ENCODE results near the gene RPAP3. TPM values are rescaled to one million over a fixed set of nuclear protein-coding genes. Genes with fewer than 3 reads are reported as not detected.
"Not testable (repeated sequence)": the region's sequence is repeated elsewhere in the genome, so short reads cannot be mapped to it uniquely, and the experiment has no call there.

The RPAP3 gene
- total RNA-seq, 2 donors from 2014 or later = 41.7 to 53.9 TPM

DNA sequence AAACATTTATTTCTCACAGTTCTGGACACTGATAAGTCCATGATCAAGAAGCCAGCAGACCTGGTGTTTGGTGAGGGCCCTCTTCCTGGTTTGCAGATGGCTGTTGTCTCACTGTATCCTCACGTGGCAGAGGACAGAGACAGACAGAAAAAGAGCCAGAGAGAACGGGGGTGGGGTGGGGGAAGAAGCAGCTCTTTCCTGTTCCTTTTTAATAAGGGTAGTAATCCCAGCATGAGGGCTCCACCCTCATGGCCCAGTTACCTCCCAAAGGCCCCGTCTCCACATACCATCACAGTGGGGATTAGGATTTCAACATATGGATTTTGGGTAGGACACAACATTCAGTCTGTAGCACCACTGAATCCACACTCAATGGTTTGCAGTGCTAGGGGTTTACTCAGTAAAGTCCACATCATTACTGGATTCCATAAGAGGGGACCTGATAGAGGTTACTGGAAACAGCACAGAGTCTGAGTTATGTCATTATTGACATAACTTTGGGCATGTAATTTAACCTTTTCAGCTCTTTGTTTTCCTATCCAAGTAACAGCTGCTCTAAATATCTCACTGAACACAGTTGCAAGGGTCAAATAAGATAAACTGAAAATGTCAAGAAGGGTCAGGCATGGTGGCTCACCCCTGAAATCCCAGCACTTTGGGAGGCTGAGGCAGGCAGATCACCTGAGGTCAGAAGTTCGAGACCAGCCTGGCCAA is 53.2 kb downstream of the RPAP3 start:
- Mint-ChIP-seq H3K9me3 (no peaks in the 10 kb centered on the region), H3K27ac (peak overlapping the region; percentile 8 to 64), H3K36me3 (no peaks in the 10 kb centered on the region)
- ATAC-seq = no peak
- DNase-seq (ENCODE audit: low spot score in 2 of 2) = no peak

DNA sequence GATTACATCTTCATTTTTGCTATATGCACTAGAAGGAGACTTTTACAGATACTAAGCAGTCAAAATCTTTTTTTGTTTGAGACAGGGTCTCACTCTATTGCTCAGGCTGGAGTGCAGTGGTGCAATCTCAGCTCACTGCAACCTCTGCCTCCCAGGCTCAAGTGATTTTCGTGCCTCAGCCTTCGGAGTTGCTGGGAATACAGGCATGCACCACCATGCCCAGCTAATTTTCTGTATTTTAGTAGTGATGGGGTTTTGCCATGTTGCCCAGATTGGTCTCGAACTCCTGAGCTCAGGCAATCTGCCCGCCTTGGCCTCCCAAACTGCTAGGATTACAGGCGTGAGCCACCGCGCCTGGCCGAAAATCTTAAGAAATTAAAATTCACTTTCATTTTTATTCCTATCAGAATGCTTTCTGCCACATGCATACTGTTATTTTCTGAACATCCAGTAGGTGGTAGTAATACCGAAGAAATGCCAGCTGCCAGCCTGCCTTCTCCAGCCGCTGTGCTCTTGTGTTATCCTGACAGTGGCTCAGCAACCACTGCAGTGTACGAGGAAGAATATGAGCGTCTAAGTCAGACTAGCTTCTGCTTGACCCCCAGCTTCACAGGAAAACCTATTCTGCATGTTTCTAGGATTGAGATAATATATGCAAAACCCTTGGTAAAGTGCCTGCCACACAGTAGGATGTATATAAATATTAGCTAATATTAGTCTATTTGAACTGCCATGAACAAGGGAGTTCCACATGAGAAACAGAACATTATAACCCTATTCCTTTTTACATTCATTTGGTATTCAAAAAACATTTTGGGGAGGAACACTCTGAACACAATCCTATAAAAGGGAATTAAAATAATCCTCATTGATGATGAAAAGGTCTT is 54.2 kb downstream of the RPAP3 start:
- no peaks in the 10 kb centered on the region for H3K36me3 Mint-ChIP-seq
- ATAC-seq (peak; percentile 88 to 89), DNase-seq (ENCODE audit: low spot score in 2 of 2) (peak in 1 of 2 donors; percentile 53)
- peak overlapping the region; percentile 63 to 64 for H3K27ac Mint-ChIP-seq
- H3K9me3 Mint-ChIP-seq = no peaks in the 10 kb centered on the region

DNA sequence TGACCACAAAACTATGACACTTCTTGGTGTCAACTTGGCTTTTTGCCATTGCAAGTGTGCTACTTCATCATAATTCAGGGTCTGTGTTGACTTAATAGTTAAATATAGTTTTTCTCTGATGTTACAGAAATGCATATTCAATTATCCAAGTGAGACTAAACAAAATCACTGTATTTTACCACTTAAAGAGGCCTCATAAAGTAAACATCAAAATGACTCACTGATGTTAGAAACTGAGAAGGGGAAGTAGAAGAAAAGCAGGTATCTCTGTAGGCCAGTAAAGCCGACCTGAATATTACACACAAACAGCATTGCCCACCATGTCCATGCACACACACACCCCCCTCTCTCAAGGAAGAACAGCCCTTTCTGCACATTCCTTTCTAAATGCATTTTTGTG is 55.4 kb downstream of the RPAP3 start:
- Mint-ChIP-seq H3K36me3 (no peaks in the 10 kb centered on the region), H3K9me3 (no peaks in the 10 kb centered on the region), H3K27ac (peak overlapping the region in 1 of 2 donors; percentile 64)
- ATAC-seq (peak in 1 of 2 donors; percentile 19), DNase-seq (ENCODE audit: low spot score in 2 of 2) (no peak)

DNA sequence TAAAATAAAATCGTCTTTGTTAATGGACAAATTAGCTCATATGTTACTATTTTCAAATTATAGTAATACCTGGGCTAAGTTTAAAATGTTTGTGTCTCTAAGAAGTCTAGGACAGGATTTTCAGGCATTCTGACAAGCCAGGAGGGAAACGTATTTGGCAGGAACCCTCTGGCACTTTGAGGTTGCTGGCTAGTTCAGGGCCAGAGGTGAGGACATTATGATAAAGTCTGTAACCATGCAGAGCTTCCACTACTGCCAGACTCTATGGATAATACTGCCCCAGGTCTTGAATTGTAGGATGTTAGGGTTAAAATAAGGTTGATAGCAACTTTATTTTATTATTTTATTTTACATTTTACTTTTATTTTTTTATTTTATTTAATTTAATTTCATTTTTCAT is 56.4 kb downstream of the RPAP3 start:
- ATAC-seq (no peak), DNase-seq (ENCODE audit: low spot score in 2 of 2) (no peak)
- Mint-ChIP-seq H3K27ac (no peak overlapping the region), H3K9me3 (peaks cover 6 to 7% of the 10 kb centered on the region in 2 donors), H3K36me3 (peaks cover 7 to 8% of the 10 kb centered on the region in 2 donors)

DNA sequence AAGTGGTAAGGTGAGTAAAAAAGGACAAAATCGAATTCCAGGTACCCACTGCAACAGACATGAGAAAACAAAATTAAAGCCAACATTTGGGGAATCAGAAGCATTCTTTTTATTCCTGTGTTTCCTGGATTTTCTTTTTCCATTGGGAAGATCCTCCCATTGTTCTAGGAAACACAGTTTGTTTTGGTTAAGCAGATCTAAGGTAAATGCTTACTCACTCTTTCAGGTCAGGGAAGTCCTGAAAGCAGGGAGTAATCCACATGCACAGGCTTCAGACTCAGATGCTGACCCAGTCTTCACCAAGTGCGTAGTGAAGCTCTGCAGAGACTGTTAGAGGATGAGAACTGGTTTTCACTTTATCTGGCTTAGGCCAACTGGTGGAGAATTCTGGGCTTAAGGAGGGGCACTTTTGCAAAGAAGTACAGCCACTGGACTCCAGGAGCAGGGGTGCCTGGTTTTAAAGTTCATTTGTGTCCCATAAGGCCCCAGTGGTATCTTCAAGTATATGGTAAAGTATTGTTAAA is 57.7 kb downstream of the RPAP3 start:
- DNase-seq (ENCODE audit: low spot score in 2 of 2) = no peak
- ATAC-seq = no peak
- no peak overlapping the region for H3K27ac Mint-ChIP-seq
- H3K36me3 Mint-ChIP-seq = peaks cover 12 to 18% of the 10 kb centered on the region in 2 donors
- peaks cover 6 to 13% of the 10 kb centered on the region in 2 donors for H3K9me3 Mint-ChIP-seq

DNA sequence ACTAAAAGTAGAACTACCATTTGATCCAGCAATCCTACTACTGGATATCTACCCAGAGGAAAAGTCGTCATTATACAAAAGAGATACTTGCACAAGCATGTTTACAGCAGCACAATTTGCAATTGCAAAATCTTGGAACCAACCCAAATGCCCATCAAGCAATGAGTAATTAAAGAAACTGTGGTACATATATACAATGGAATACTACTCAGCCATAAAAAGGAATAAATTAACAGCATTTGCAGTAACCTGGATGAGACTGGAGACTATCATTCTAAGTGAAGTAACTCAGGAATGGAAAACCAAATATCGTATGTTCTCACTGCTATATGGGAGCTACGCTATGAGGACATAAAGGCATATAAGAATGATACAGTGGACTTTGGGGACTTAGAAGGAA is 63.5 kb downstream of the RPAP3 start:
- DNase-seq (ENCODE audit: low spot score in 2 of 2); H3K27ac Mint-ChIP-seq; ATAC-seq: not testable (repeated sequence)
- Mint-ChIP-seq H3K36me3 (peaks cover 63 to 71% of the 10 kb centered on the region in 2 donors), H3K9me3 (peaks cover 42 to 54% of the 10 kb centered on the region in 2 donors)

DNA sequence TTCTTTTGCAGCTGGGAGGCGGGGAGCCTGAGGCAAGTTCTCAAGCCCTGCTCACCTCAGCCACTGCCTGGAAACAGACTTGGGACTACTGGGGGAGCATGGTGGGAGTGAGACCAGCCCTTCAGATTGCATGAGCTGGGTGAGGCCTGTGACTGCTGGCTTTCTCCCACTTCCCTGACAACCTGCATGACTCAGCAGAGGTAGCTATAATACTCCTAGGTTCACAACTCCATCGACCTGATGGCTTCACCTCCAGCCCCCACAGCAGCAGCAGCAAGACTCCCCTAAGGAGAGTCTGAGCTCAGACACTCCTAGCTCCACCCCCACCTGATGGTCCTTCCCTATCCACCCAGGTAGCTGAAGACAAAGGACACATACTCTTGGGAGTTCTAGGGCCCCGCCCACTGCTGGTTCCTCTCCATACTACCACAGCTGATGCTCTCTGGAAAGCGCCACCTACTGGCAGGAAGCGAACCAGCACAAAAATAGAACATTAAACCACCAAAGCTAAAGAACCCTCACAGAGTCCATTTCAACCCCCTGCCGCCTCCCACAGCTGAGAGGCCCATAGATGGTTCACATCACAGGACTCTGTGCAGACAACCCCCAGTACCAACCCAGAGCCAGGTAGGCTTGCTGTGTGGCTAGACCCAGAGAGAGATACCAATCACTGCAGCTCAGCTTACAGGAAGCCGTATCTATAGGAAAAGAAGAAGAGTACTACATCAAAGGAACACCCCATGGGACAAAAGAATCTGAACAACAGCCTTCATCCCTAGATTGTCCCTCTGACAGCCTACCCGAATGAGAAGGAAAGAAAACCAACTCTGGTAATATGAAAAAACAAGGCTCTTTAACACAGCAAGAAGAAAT is 68.7 kb downstream of the RPAP3 start:
- ATAC-seq (peak in 1 of 2 donors; percentile 31), DNase-seq (ENCODE audit: low spot score in 2 of 2) (peak; percentile 45 to 62)
- Mint-ChIP-seq H3K9me3 (peaks cover 30 to 42% of the 10 kb centered on the region in 2 donors), H3K36me3 (peaks cover 48 to 67% of the 10 kb centered on the region in 2 donors), H3K27ac (peak overlapping the region; percentile 82 to 83)

DNA sequence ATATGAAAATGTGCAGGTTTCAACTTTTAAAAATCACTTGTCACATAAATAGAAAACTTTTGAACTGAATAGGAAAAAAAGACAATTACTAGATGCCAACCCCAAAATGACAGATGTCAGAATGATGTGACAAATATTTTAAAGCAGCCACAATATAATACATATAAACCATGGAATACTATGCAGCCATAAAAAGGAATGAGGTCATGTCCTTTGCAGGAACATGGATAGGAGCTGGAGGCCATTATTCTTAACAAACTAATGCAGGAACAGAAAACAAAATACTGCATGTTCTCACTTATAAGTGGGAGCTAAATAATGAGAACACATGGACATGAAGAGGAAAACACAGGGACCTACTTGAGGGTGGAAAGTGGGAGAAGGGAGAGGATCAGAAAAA is 70.1 kb downstream of the RPAP3 start:
- Mint-ChIP-seq H3K9me3 (peaks cover 21 to 32% of the 10 kb centered on the region in 2 donors), H3K36me3 (peaks cover 36 to 56% of the 10 kb centered on the region in 2 donors)
- not testable (repeated sequence) for H3K27ac Mint-ChIP-seq; ATAC-seq; DNase-seq (ENCODE audit: low spot score in 2 of 2)

DNA sequence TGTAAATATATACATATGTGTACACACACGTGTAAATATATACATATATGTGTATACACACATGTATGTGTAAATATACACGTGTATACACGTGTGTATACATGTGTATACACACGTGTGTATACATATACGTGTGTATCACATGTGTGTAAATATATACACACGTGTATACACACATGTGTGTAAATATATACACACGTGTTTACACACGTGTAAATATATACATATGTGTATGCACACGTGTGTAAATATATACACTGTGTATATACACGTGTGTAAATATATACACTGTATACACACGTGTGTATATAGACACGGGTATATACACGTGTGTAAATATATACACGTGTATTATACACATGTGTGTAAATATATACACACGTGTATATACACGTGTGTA is 71.7 kb downstream of the RPAP3 start:
- ATAC-seq (no peak), DNase-seq (ENCODE audit: low spot score in 2 of 2) (no peak)
- Mint-ChIP-seq H3K27ac (no peak overlapping the region), H3K9me3 (peaks cover 11 to 23% of the 10 kb centered on the region in 2 donors), H3K36me3 (peaks cover 31 to 49% of the 10 kb centered on the region in 2 donors)

DNA sequence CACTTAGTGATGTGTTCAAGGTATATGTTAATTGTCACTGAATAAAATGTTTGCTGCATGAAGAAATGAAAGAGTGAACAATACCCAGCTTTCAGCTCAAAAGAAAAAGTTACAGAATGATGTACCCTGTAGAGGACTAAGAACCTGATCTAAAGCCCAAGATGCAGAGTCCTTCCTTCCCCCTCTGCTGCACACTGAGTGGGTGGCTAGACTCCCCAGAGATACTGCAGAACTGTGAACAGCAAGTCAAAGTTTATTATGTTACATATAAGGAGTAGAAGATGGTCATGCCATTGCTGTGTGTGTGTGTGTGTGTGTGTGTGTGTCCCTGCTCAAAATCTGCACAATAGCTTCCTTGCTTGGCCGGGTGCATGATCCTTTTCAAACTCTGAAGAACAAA is 83.9 kb downstream of the RPAP3 start:
- Mint-ChIP-seq H3K36me3 (peaks cover 22 to 38% of the 10 kb centered on the region in 2 donors), H3K27ac (no peak overlapping the region), H3K9me3 (peaks cover 3 to 15% of the 10 kb centered on the region in 2 donors)
- ATAC-seq = no peak
- DNase-seq (ENCODE audit: low spot score in 2 of 2) = no peak

DNA sequence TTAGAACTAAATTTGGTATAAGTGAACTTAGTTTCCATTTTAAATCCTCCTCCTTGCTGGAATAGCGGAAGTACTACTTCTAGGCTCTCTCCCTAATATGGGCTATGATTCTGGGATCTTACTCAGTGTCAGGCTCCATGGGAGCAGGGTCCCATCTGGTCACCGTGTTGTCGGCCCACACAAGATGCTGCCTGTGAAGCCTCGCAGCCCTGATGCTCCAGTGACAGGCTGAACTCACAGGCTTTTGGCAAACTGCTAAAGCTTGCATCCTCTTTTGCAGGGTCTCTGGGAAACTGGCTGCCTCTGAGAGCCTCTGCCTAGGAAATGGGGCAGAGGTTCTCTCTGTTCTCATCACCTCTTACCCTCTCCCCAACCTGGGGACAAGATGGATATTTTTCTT is 88.4 kb downstream of the RPAP3 start:
- no peak for DNase-seq (ENCODE audit: low spot score in 2 of 2)
- peaks cover 21 to 42% of the 10 kb centered on the region in 2 donors for H3K36me3 Mint-ChIP-seq
- peaks cover 13 to 18% of the 10 kb centered on the region in 2 donors for H3K9me3 Mint-ChIP-seq
- ATAC-seq = no peak
- H3K27ac Mint-ChIP-seq = no peak overlapping the region

DNA sequence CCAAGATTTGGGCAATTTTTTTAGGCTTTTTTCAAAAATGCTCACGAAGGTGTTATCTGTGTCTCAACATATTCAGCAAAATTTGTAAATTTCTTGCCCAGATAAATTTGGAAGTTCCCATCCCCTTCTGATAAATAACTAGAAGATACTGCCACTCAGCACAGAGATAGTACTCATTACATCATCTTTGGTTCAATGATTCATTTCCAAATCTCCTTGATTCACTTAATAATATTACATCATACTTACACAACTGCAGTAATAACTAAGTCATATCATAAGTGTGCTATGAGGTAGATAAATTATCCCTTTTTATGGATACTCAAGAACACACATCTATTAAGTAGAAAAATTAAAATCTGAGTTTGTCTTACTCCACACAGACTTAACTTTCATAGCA is 89.4 kb downstream of the RPAP3 start:
- Mint-ChIP-seq H3K36me3 (peaks cover 27 to 51% of the 10 kb centered on the region in 2 donors), H3K9me3 (peaks cover 18 to 25% of the 10 kb centered on the region in 2 donors), H3K27ac (peak overlapping the region in 1 of 2 donors; percentile 45)
- no peak for DNase-seq (ENCODE audit: low spot score in 2 of 2)
- no peak for ATAC-seq

DNA sequence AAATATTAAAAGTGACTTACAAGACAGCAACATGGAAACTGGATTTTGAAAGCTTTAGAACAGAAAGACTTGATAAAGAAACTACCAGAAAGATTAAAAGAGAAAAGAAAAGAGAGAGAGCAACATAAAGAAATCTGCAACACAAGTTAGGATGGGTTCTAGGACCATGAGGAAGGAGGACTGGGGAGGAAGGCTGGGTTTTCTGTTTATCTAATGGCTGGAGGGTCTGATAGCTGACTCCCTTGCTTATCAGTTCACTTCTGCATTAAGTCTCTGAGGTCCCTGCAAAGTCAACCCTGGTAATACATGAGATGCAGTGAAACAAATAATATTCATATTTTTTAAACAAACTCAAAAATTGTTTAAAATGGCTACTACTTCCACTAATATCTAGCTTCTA is 90.1 kb downstream of the RPAP3 start:
- H3K36me3 Mint-ChIP-seq = peaks cover 27 to 56% of the 10 kb centered on the region in 2 donors
- peaks cover 18 to 29% of the 10 kb centered on the region in 2 donors for H3K9me3 Mint-ChIP-seq
- peak overlapping the region in 1 of 2 donors; percentile 45 for H3K27ac Mint-ChIP-seq
- DNase-seq (ENCODE audit: low spot score in 2 of 2) (no peak), ATAC-seq (no peak)

DNA sequence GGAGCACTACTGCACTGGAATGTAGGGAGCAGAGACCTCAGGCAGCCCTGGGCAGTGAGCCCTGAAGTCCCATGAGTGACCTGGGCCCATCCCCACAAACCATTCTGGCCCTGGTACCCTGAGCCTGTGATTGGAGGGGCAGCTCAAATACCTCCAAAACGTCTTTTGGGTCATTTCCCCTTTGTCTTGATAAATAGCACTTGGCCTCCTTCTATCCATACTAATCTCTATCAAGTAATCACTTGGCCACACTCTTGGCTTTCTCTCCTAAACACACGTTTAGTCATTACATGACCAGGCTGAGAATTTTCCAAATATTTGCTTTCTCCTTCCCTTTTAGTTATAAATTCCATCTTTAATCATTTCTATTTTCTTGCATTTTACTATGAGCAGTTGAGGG is 91.3 kb downstream of the RPAP3 start:
- ATAC-seq (no peak), DNase-seq (ENCODE audit: low spot score in 2 of 2) (no peak)
- Mint-ChIP-seq H3K36me3 (peaks cover 32 to 56% of the 10 kb centered on the region in 2 donors), H3K9me3 (peaks cover 23 to 32% of the 10 kb centered on the region in 2 donors), H3K27ac (no peak overlapping the region)

DNA sequence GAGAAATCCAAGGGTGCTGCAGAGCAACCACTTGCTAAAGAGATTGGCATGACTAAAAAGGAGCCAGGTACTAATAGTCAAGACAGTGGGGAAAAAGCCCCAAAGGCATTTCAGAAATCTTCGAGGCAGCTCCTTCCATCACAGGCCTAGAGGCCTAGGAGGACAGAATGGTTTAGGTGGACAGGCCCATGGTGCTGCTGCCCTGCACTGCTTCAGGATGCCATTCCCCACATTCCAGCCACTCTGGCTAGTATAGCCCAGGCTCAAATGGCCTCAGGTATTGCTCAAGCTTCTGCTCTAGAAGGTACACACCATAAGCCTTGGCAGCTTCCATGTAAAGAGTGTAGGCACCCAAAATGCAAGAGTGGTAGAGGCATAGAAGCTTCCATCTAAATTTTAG is 92.9 kb downstream of the RPAP3 start:
- Mint-ChIP-seq H3K27ac (no peak overlapping the region), H3K36me3 (peaks cover 38 to 51% of the 10 kb centered on the region in 2 donors), H3K9me3 (peaks cover 24 to 33% of the 10 kb centered on the region in 2 donors)
- ATAC-seq (no peak), DNase-seq (ENCODE audit: low spot score in 2 of 2) (no peak)

DNA sequence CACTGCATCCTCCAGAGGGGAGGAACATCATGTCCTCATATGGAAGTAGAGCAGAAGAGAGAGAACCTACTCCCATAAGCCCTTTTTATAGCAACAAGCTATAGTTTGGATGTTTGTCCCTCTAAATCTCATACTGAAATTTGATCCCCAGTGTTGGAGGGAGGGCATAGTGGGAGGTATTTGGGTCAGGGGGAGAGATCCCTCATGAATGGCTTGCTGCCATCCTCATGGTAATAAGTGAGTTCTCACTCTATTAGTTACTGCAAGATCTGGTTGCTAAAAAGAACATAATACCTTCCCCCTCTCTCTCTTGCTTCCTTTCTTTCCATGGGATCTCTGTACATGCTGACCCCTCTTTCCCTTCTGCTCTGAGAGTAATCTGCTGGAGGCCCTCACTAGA is 93.9 kb downstream of the RPAP3 start:
- ATAC-seq (no peak), DNase-seq (ENCODE audit: low spot score in 2 of 2) (no peak)
- H3K9me3 Mint-ChIP-seq = peaks cover 32 to 42% of the 10 kb centered on the region in 2 donors
- H3K36me3 Mint-ChIP-seq = peaks cover 46 to 53% of the 10 kb centered on the region in 2 donors
- H3K27ac Mint-ChIP-seq = no peak overlapping the region

Measured in activated naive CD4-positive, alpha-beta T cell treated with anti-CD3 and anti-CD28 coated beads, Interleukin-2, amount 50 U/mL, for 72 hours (primary cell).